ENCODE results near the gene TIGD3. TPM values are rescaled to one million over a fixed set of nuclear protein-coding genes. Genes with fewer than 3 reads are reported as not detected.
A peak's percentile ranks its signal among the peaks of the same experiment; 100 is the strongest.

Gene TIGD3
- total and polyA plus RNA-seq, 9 of the 15 experiments (the other 6 are each of a cell fraction or from before 2014, with no cell fraction given) = 0.06 to 1.3 (median 0.56) TPM

- ChIA-PET POLR2A (interaction anchor here (0.7 to 12.2 kb wide), 9 partner anchors 11 to 101 kb away, joined by 3 to 185 read pairs (median 5); partner anchors contain the start of genes FRMD8, MALAT1 and NEAT1), CTCF (ENCODE audit: low intra/inter-chr PET ratio) (no interaction called here)
- peak; percentile 28; the same call in 2 of the 3 replicates for ATAC-seq
- in situ Hi-C loops (cut with MboI) = no loop called here
- Histone ChIP-seq H3K4me2 (ENCODE audit: insufficient read depth, low read length) (no peak overlapping the region), H3K79me2 (ENCODE audit: control insufficient read depth, insufficient read depth, low read length) (no peaks in the 10 kb centered on the region), H4K20me1 (replicated peaks; ENCODE audit: control insufficient read depth, insufficient read depth, low read length) (0 out of 2 replicates have a peak, but pooled peaks cover 4% of the 10 kb centered on the region), H2AFZ (ENCODE audit: low read depth, low read length) (no peak overlapping the region), H3K36me3 (ENCODE audit: control insufficient read depth, insufficient read depth, low read length) (peaks cover 80% of the 10 kb centered on the region), H3K9ac (ENCODE audit: insufficient read depth in 1 of 2, low read depth in 2 of 2, low read length in 2 of 2) (peak overlapping the region in 1 of 2 experiments; percentile 79; a peak in 2 of 4 replicates), H3K27me3 (ENCODE audit: control insufficient read depth in 2 of 2, insufficient read depth in 2 of 2, low read length in 2 of 2) (no peaks in the 10 kb centered on the region), H3K27ac (ENCODE audit: extremely low read depth, low read depth, low read length) (no peak overlapping the region), H3K9me3 (replicated peaks; ENCODE audit: control insufficient read depth, insufficient read depth, low read depth, low read length) (no peaks in the 10 kb centered on the region), H3K9me1 (ENCODE audit: control insufficient read depth, insufficient read depth, low read length) (no peaks in the 10 kb centered on the region), H3K4me1 (replicated peaks in 1 of 2; ENCODE audit: control insufficient read depth in 2 of 2, insufficient read depth in 2 of 2, low read length in 2 of 2) (peaks cover 9 to 61% of the 10 kb centered on the region in 2 experiments), H3K4me3 (no peak overlapping the region)
- WGBS (ENCODE audit: insufficient coverage, low coverage, missing lambda C conversion rate) = 76% methylated on average over 8 of the region's 16 CpGs
- peak in 1 of 4 experiments; percentile 39 for DNase-seq (ENCODE audit: extremely low read depth in 1 of 4, low spot score in 3 of 4)
- TF ChIP-seq EGR1 (conservative IDR thresholded peaks at IDR 0.05) (peak; percentile 62), TAF9B (IDR thresholded peaks at IDR 0.05; ENCODE audit: partially characterized antibody) (no peak)
- intact Hi-C loops (cut with micrococcal nuclease) = no loop called here
- no TSS peak for BruUV-seq (replicated peaks)
- FAIRE-seq = no peak
Measured at GRCh38 chr11:65401073-65401802, 46.7 kb downstream of the TIGD3 start.

GRCh38 chr11:65401803-65402248, 47.3 kb downstream of the TIGD3 start:
- CTCF ChIA-PET (ENCODE audit: low intra/inter-chr PET ratio) = no interaction called here

More at GRCh38 chr11:65401803-65402248, 47.3 kb downstream of the TIGD3 start:
- H3K27me3 ChIP-seq (ENCODE audit: control insufficient read depth in 2 of 2, insufficient read depth in 2 of 2, low read length in 2 of 2) = no peaks in the 10 kb centered on the region
- H3K4me3 ChIP-seq = no peak overlapping the region
- in situ Hi-C loops (cut with MboI) (no loop called here), intact Hi-C loops (cut with micrococcal nuclease) (no loop called here)
- peaks cover 78% of the 10 kb centered on the region for H3K36me3 ChIP-seq (ENCODE audit: control insufficient read depth, insufficient read depth, low read length)
- H3K9me3 ChIP-seq (replicated peaks; ENCODE audit: control insufficient read depth, insufficient read depth, low read depth, low read length) = no peaks in the 10 kb centered on the region
- no TSS peak for BruUV-seq (replicated peaks)
- ATAC-seq = no peak
- no peak for FAIRE-seq
- WGBS (ENCODE audit: insufficient coverage, low coverage, missing lambda C conversion rate) = 95% methylated on average over 9 of the region's 10 CpGs
- TF ChIP-seq CREB5 (CRISPR knock-in tag; IDR thresholded peaks at IDR 0.05) (no peak), MLLT1 (IDR thresholded peaks at IDR 0.05) (no peak), THAP7 (CRISPR knock-in tag; IDR thresholded peaks at IDR 0.05) (no peak), TEAD2 (tag; IDR thresholded peaks at IDR 0.05) (no peak), ZBTB8A (IDR thresholded peaks at IDR 0.05; ENCODE audit: partially characterized antibody) (no peak)
- H4K20me1 ChIP-seq (replicated peaks; ENCODE audit: control insufficient read depth, insufficient read depth, low read length) = 0 out of 2 replicates have a peak, but pooled peaks cover 4% of the 10 kb centered on the region
- peaks cover 9 to 58% of the 10 kb centered on the region in 2 experiments for H3K4me1 ChIP-seq (replicated peaks in 1 of 2; ENCODE audit: control insufficient read depth in 2 of 2, insufficient read depth in 2 of 2, low read length in 2 of 2)
- no peak overlapping the region for H3K27ac ChIP-seq (ENCODE audit: extremely low read depth, low read depth, low read length)
- no peaks in the 10 kb centered on the region for H3K79me2 ChIP-seq (ENCODE audit: control insufficient read depth, insufficient read depth, low read length)
- H3K9me1 ChIP-seq (ENCODE audit: control insufficient read depth, insufficient read depth, low read length) = no peaks in the 10 kb centered on the region
- no peak for DNase-seq (ENCODE audit: extremely low read depth in 1 of 4, low spot score in 3 of 4)
- H2AFZ ChIP-seq (ENCODE audit: low read depth, low read length) = no peak overlapping the region
- no peak overlapping the region for H3K4me2 ChIP-seq (ENCODE audit: insufficient read depth, low read length)
- no peak overlapping the region for H3K9ac ChIP-seq (ENCODE audit: insufficient read depth in 1 of 2, low read depth in 2 of 2, low read length in 2 of 2)
- POLR2A ChIA-PET = interaction anchor here (0.8 to 12.2 kb wide), 5 partner anchors 19 to 103 kb away, joined by 3 to 185 read pairs (median 10); partner anchors contain the start of genes MALAT1, NEAT1 and SLC25A45
